HepG2 (cell line): ENCODE data around the gene PRKAG3.

ENCODE experiments used
- BORCS8-MEF2B ChIP-seq: sonication (generic); formaldehyde crosslinking; IDR thresholded peaks from 2 replicates; pipeline ENCODE4 v1.8.0; 2022; ENCODE audit warnings: mild to moderate bottlenecking, missing genetic modification reagents
- CBX5 ChIP-seq: sonication (generic); formaldehyde crosslinking; IDR thresholded peaks from 2 replicates; pipeline ENCODE4 v1.4.0; 2020; ENCODE audit warnings: missing genetic modification reagents, borderline replicate concordance
- CTCF ChIP-seq: sonication (generic); formaldehyde crosslinking; IDR thresholded peaks from 2 replicates; pipeline ENCODE4 v1.5.0; 2020; ENCODE audit warnings: mild to moderate bottlenecking, missing genetic modification reagents, moderate library complexity
- GMEB1 ChIP-seq: sonication (generic); formaldehyde crosslinking; IDR thresholded peaks from 2 replicates; pipeline ENCODE4 v1.5.1; 2020; ENCODE audit warnings: missing genetic modification reagents, mild to moderate bottlenecking, borderline replicate concordance
- KDM4B ChIP-seq: sonication (generic); formaldehyde crosslinking; IDR thresholded peaks from 2 replicates; pipeline ENCODE4 v1.4.0; 2020; ENCODE audit warnings: missing genetic modification reagents
- PAWR ChIP-seq: sonication (generic); formaldehyde crosslinking; IDR thresholded peaks from 2 replicates; pipeline ENCODE4 v1.4.0; 2020; ENCODE audit warnings: missing genetic modification reagents, mild to moderate bottlenecking, borderline replicate concordance
- SMAD1 ChIP-seq: sonication (generic); formaldehyde crosslinking; IDR thresholded peaks from 2 replicates; pipeline ENCODE4 v1.4.0; 2020; ENCODE audit warnings: missing genetic modification reagents, low read depth, mild to moderate bottlenecking, borderline replicate concordance
- TOE1 ChIP-seq: sonication (generic); formaldehyde crosslinking; IDR thresholded peaks from 2 replicates; pipeline ENCODE4 v1.4.0; 2020; ENCODE audit warnings: mild to moderate bottlenecking, missing genetic modification reagents
- ZFX ChIP-seq: sonication (generic); formaldehyde crosslinking; IDR thresholded peaks from 2 replicates; pipeline ENCODE4 v1.4.0; 2020; ENCODE audit warnings: mild to moderate bottlenecking, low read depth, missing genetic modification reagents, moderate library complexity
- ZNF547 ChIP-seq: sonication (generic); formaldehyde crosslinking; IDR thresholded peaks from 2 replicates; pipeline ENCODE4 v1.5.1; 2020; ENCODE audit warnings: mild to moderate bottlenecking, missing genetic modification reagents

- TF ChIP-seq SMAD1 (CRISPR knock-in tag) (no peak), CBX5 (no peak), CTCF (CRISPR knock-in tag) (no peak), ZFX (CRISPR knock-in tag) (no peak), BORCS8-MEF2B (CRISPR knock-in tag) (no peak), KDM4B (no peak), TOE1 (CRISPR knock-in tag) (no peak), GMEB1 (CRISPR knock-in tag) (no peak), PAWR (CRISPR knock-in tag) (no peak), ZNF547 (no peak)
Measured at GRCh38 chr2:218861645-218862318, 30.2 kb upstream of the PRKAG3 start.
